ENCODE measurements around the gene CACNG1.
"Not testable (repeated sequence)": the region's sequence is repeated elsewhere in the genome, so short reads cannot be mapped to it uniquely, and the experiment has no call there.

Gene CACNG1

GRCh38 chr17:67085406-67085805 is 41.1 kb downstream of the CACNG1 start:
- TF ChIP-seq CTCF (IDR thresholded peaks at IDR 0.05; ENCODE audit: control insufficient read depth, extremely low read depth, insufficient read depth): no peak
- DNase-seq (ENCODE audit: low read depth): no peak
- H3K4me3 ChIP-seq (ENCODE audit: low read depth, low read length): no peak overlapping the region

GRCh38 chr17:67088639-67089038 is 44.3 kb downstream of the CACNG1 start:
- no peak for TF ChIP-seq CTCF (IDR thresholded peaks at IDR 0.05; ENCODE audit: control insufficient read depth, extremely low read depth, insufficient read depth)
- H3K4me3 ChIP-seq (ENCODE audit: low read depth, low read length): no peak overlapping the region
- no peak for DNase-seq (ENCODE audit: low read depth)

GRCh38 chr17:67090341-67090740 is 46.0 kb downstream of the CACNG1 start:
- TF ChIP-seq CTCF (IDR thresholded peaks at IDR 0.05; ENCODE audit: control insufficient read depth, extremely low read depth, insufficient read depth): no peak
- no peak overlapping the region for H3K4me3 ChIP-seq (ENCODE audit: low read depth, low read length)
- no peak for DNase-seq (ENCODE audit: low read depth)

- no peak for TF ChIP-seq CTCF (IDR thresholded peaks at IDR 0.05; ENCODE audit: control insufficient read depth, extremely low read depth, insufficient read depth)
- H3K4me3 ChIP-seq (ENCODE audit: low read depth, low read length): no peak overlapping the region
- no peak for DNase-seq (ENCODE audit: low read depth)
These were observed 47.9 kb downstream of the CACNG1 start for GRCh38 chr17:67092291-67092690.

GRCh38 chr17:67092710-67093109 is 48.4 kb downstream of the CACNG1 start:
- DNase-seq (ENCODE audit: low read depth); H3K4me3 ChIP-seq (ENCODE audit: low read depth, low read length): not testable (repeated sequence)

GRCh38 chr17:67093348-67093747 is 49.0 kb downstream of the CACNG1 start:
- no peak for TF ChIP-seq CTCF (IDR thresholded peaks at IDR 0.05; ENCODE audit: control insufficient read depth, extremely low read depth, insufficient read depth)
- no peak for DNase-seq (ENCODE audit: low read depth)
- no peak overlapping the region for H3K4me3 ChIP-seq (ENCODE audit: low read depth, low read length)

GRCh38 chr17:67095291-67095690 is 50.9 kb downstream of the CACNG1 start:
- H3K4me3 ChIP-seq (ENCODE audit: low read depth, low read length); DNase-seq (ENCODE audit: low read depth): not testable (repeated sequence)

GRCh38 chr17:67095803-67096202 is 51.4 kb downstream of the CACNG1 start:
- DNase-seq (ENCODE audit: low read depth): no peak
- TF ChIP-seq CTCF (IDR thresholded peaks at IDR 0.05; ENCODE audit: control insufficient read depth, extremely low read depth, insufficient read depth): no peak
- no peak overlapping the region for H3K4me3 ChIP-seq (ENCODE audit: low read depth, low read length)

Measured in LNCaP clone FGC (cell line).